NT2/D1 (cell line): Measurements from ENCODE around the gene NUCB2.

Experiments
- SUZ12 ChIP-seq: IDR thresholded peaks from 2 replicates; pipeline ENCODE4 v1.6.1; 2011; ENCODE audit not compliant: insufficient read length, insufficient read depth; ENCODE audit errors: extremely low read depth
- YY1 ChIP-seq: IDR thresholded peaks from 2 replicates; pipeline ENCODE4 v1.6.1; 2011; ENCODE audit not compliant: insufficient read length, insufficient read depth
- ZNF274 ChIP-seq: IDR thresholded peaks from 2 replicates; pipeline ENCODE4 v1.6.1; 2011; ENCODE audit warnings: mild to moderate bottlenecking, low read depth, low read length

DNA sequence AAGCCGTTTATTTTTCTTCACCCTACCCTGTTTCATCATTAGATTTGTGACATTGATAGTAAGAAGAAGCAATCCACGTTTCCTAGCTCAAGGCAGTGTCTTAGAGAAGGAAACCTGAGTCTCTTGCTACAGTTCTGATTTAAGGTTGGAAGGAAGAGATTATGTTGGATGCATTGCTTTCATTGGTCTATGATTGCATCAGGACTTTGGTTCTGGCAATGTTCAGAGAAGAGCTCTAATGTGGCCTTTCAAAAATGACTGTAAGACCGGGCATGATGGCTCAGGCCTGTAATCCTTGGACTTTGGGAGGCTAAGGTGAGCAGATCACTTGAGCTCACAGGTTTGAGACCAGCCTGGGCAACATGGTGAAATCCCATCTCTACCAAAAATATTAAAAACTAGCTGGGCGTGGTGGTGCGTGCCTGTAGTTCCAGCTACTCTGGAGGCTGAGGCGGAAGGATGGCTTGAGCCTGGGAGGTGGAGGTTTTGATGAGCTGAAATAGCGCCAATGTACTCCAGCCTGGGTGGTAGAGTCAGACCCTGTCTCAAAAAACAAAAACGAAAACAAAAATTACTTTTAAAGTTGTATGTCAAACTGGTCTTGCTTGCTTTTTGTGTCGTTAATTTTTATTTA lies 4.1 kb downstream of the NUCB2 start:
- TF ChIP-seq ZNF274 (no peak), YY1 (no peak), SUZ12 (no peak)
